H1 (cell line): ENCODE data around the gene PRX. TPM values are rescaled to one million over a fixed set of nuclear protein-coding genes. Genes with fewer than 3 reads are reported as not detected.

Experiments used
- ASH2L ChIP-seq: fragments of 200-600, 300-600 bp; sonication (generic); IDR thresholded peaks from one replicate; pipeline ENCODE4 v1.7.1; 2017; ENCODE audit warnings: low read length
- BCL11A ChIP-seq, 2 experiments: IDR thresholded peaks; one replicate each; pipeline ENCODE4 v1.6.1; 2011; ENCODE audit warnings: low read depth in 2 of 2, low read length in 2 of 2, mild to moderate bottlenecking in 2 of 2
- BRCA1 ChIP-seq: IDR thresholded peaks from 2 replicates; pipeline ENCODE4 v1.6.1; 2012; ENCODE audit warnings: low read depth, low read length, improper control_type of control experiment
- CHD2 ChIP-seq: IDR thresholded peaks from 2 replicates; pipeline ENCODE4 v1.6.1; 2012; ENCODE audit warnings: low read length, improper control_type of control experiment
- KDM1A ChIP-seq: fragments of 200-600, 300-600 bp; sonication (generic); IDR thresholded peaks from 2 replicates; pipeline ENCODE4 v1.7.1; 2016; ENCODE audit warnings: mild to moderate bottlenecking, low read length, borderline replicate concordance
- NANOG ChIP-seq: IDR thresholded peaks from 2 replicates; pipeline ENCODE4 v1.6.1; 2011; ENCODE audit warnings: low read length, low read depth, mild to moderate bottlenecking, inconsistent platforms; ENCODE audit not compliant: insufficient read depth, poor library complexity, severe bottlenecking
- RBBP5 ChIP-seq: IDR thresholded peaks from 2 replicates; pipeline ENCODE4 v1.7.1; 2012; ENCODE audit warnings: low read depth, mild to moderate bottlenecking, inconsistent platforms, low read length, moderate library complexity, borderline replicate concordance
- RXRA ChIP-seq: IDR thresholded peaks from 2 replicates; pipeline ENCODE4 v1.6.1; 2011; ENCODE audit warnings: low read depth, mild to moderate bottlenecking, low read length, moderate library complexity; ENCODE audit not compliant: insufficient read depth
- TBP ChIP-seq: IDR thresholded peaks from 2 replicates; pipeline ENCODE4 v1.6.1; 2011; ENCODE audit warnings: low read depth, low read length, improper control_type of control experiment
- TCF12 ChIP-seq: IDR thresholded peaks from 2 replicates; pipeline ENCODE4 v1.6.1; 2011; ENCODE audit warnings: low read depth, mild to moderate bottlenecking, low read length
- ZNF274 ChIP-seq: IDR thresholded peaks from 2 replicates; pipeline ENCODE4 v1.7.0; 2012; ENCODE audit warnings: low read length, borderline replicate concordance; ENCODE audit errors: extremely low read depth
- polyA plus RNA-seq, 7 experiments: library from polyadenylated mRNA; depleted of rRNA in 3 of 7; stranded (reverse) in 5 of 7; unstranded in 2 of 7; fragments of >200 nt in 5 of 7; fragments of 200-250 nt in 2 of 7; gene quantifications; 1 replicate in 5 of 7; 2 replicates in 1 of 7; 4 replicates in 1 of 7; pipeline versions ENCODE4 v1.2.1 to v1.2.3, GENCODE V29; 2011 to 2013; ENCODE audit warnings: missing spikeins in 2 of 7, mixed read lengths in 2 of 7
- total RNA-seq: library from RNA; stranded (reverse); fragmentation: NEBNext Ultra II Directional; extraction: Animal tissue kit (Norgen Biotek cat#: 25700); gene quantifications from 2 replicates; pipeline ENCODE4 v1.2.1, GENCODE V29; 2021
- TF ChIP-seq, protein P1 (sequence below): fragments of 300-600 bp; sonication (generic); IDR thresholded peaks from 2 replicates; pipeline ENCODE4 v1.7.1; 2012; ENCODE audit warnings: low read length, moderate library complexity, mild to moderate bottlenecking, inconsistent platforms; ENCODE audit not compliant: insufficient replicate concordance

The PRX gene
- total and polyA plus RNA-seq, 2 of the 8 experiments (the other 6 are each of a cell fraction or from before 2014, with no cell fraction given), result 2.8 to 5.8 TPM

- TF ChIP-seq, protein P1, sequence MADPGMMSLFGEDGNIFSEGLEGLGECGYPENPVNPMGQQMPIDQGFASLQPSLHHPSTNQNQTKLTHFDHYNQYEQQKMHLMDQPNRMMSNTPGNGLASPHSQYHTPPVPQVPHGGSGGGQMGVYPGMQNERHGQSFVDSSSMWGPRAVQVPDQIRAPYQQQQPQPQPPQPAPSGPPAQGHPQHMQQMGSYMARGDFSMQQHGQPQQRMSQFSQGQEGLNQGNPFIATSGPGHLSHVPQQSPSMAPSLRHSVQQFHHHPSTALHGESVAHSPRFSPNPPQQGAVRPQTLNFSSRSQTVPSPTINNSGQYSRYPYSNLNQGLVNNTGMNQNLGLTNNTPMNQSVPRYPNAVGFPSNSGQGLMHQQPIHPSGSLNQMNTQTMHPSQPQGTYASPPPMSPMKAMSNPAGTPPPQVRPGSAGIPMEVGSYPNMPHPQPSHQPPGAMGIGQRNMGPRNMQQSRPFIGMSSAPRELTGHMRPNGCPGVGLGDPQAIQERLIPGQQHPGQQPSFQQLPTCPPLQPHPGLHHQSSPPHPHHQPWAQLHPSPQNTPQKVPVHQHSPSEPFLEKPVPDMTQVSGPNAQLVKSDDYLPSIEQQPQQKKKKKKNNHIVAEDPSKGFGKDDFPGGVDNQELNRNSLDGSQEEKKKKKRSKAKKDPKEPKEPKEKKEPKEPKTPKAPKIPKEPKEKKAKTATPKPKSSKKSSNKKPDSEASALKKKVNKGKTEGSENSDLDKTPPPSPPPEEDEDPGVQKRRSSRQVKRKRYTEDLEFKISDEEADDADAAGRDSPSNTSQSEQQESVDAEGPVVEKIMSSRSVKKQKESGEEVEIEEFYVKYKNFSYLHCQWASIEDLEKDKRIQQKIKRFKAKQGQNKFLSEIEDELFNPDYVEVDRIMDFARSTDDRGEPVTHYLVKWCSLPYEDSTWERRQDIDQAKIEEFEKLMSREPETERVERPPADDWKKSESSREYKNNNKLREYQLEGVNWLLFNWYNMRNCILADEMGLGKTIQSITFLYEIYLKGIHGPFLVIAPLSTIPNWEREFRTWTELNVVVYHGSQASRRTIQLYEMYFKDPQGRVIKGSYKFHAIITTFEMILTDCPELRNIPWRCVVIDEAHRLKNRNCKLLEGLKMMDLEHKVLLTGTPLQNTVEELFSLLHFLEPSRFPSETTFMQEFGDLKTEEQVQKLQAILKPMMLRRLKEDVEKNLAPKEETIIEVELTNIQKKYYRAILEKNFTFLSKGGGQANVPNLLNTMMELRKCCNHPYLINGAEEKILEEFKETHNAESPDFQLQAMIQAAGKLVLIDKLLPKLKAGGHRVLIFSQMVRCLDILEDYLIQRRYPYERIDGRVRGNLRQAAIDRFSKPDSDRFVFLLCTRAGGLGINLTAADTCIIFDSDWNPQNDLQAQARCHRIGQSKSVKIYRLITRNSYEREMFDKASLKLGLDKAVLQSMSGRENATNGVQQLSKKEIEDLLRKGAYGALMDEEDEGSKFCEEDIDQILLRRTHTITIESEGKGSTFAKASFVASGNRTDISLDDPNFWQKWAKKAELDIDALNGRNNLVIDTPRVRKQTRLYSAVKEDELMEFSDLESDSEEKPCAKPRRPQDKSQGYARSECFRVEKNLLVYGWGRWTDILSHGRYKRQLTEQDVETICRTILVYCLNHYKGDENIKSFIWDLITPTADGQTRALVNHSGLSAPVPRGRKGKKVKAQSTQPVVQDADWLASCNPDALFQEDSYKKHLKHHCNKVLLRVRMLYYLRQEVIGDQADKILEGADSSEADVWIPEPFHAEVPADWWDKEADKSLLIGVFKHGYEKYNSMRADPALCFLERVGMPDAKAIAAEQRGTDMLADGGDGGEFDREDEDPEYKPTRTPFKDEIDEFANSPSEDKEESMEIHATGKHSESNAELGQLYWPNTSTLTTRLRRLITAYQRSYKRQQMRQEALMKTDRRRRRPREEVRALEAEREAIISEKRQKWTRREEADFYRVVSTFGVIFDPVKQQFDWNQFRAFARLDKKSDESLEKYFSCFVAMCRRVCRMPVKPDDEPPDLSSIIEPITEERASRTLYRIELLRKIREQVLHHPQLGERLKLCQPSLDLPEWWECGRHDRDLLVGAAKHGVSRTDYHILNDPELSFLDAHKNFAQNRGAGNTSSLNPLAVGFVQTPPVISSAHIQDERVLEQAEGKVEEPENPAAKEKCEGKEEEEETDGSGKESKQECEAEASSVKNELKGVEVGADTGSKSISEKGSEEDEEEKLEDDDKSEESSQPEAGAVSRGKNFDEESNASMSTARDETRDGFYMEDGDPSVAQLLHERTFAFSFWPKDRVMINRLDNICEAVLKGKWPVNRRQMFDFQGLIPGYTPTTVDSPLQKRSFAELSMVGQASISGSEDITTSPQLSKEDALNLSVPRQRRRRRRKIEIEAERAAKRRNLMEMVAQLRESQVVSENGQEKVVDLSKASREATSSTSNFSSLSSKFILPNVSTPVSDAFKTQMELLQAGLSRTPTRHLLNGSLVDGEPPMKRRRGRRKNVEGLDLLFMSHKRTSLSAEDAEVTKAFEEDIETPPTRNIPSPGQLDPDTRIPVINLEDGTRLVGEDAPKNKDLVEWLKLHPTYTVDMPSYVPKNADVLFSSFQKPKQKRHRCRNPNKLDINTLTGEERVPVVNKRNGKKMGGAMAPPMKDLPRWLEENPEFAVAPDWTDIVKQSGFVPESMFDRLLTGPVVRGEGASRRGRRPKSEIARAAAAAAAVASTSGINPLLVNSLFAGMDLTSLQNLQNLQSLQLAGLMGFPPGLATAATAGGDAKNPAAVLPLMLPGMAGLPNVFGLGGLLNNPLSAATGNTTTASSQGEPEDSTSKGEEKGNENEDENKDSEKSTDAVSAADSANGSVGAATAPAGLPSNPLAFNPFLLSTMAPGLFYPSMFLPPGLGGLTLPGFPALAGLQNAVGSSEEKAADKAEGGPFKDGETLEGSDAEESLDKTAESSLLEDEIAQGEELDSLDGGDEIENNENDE, result no peak
- no peak for TF ChIP-seq CHD2
- TF ChIP-seq RBBP5, result no peak
- no peak for TF ChIP-seq RXRA
- no peak for TF ChIP-seq BRCA1
- TF ChIP-seq BCL11A (IDR thresholded peaks at IDR 0.05; ENCODE audit: low read depth in 2 of 2, low read length in 2 of 2), result no peak
- TF ChIP-seq TCF12, result no peak
- TF ChIP-seq TBP, result no peak
- TF ChIP-seq NANOG, result no peak
- no peak for TF ChIP-seq ZNF274
- TF ChIP-seq KDM1A, result no peak
- no peak for TF ChIP-seq ASH2L
- TF ChIP-seq, all 59 proteins: peak for 0
Observed at GRCh38 chr19:40457953-40458596, 44.9 kb upstream of the PRX start (continued).
